Neural progenitor cell (in vitro differentiated cells): ENCODE data around the gene TTC31. TPM values are rescaled to one million over a fixed set of nuclear protein-coding genes. Genes with fewer than 3 reads are reported as not detected.

ENCODE experiments used
- DNase-seq: peaks from one replicate; pipeline ENCODE4 v3.0.0-alpha.2; 2016; ENCODE audit warnings: low spot score
- H2AFZ ChIP-seq: fragments of 200-600 bp; sonication (generic); replicated peaks from 2 replicates; pipeline ENCODE4 v1.6.1; 2016; ENCODE audit warnings: antibody characterized with exemption
- H3F3A ChIP-seq: fragments of 200-600 bp; sonication (generic); 2 replicates; pipeline ENCODE4 v1.6.1; 2016; ENCODE audit warnings: antibody characterized with exemption, low read depth
- H3K27ac ChIP-seq: fragments of 200-600 bp; sonication (generic); 2 replicates; pipeline ENCODE4 v1.5.1; 2016; ENCODE audit warnings: mild to moderate bottlenecking
- H3K27me3 ChIP-seq: fragments of 200-600 bp; sonication (generic); 2 replicates; pipeline ENCODE4 v1.6.1; 2016; ENCODE audit warnings: mild to moderate bottlenecking, moderate library complexity
- H3K36me3 ChIP-seq: fragments of 200-600 bp; sonication (generic); 2 replicates; pipeline ENCODE4 v1.5.1; 2016
- H3K4me1 ChIP-seq: fragments of 200-600 bp; sonication (generic); 2 replicates; pipeline ENCODE4 v1.6.1; 2016; ENCODE audit warnings: mixed run types
- H3K4me2 ChIP-seq: fragments of 200-600 bp; sonication (generic); 2 replicates; pipeline ENCODE4 v1.6.1; 2016
- H3K4me3 ChIP-seq: fragments of 200-600 bp; sonication (generic); 2 replicates; pipeline ENCODE4 v1.5.1; 2016
- H3K79me2 ChIP-seq: fragments of 200-600 bp; sonication (generic); 2 replicates; pipeline ENCODE4 v1.6.1; 2016; ENCODE audit warnings: low read depth
- H3K9ac ChIP-seq: fragments of 200-600 bp; sonication (generic); 2 replicates; pipeline ENCODE4 v1.6.1; 2016
- H3K9me3 ChIP-seq: fragments of 200-600 bp; sonication (generic); 2 replicates; pipeline ENCODE4 v1.5.1; 2016; ENCODE audit warnings: low read depth
- H4K20me1 ChIP-seq: fragments of 200-600 bp; sonication (generic); 2 replicates; pipeline ENCODE4 v1.6.1; 2016; ENCODE audit warnings: low read depth
- H3K27ac Mint-ChIP-seq: 3 replicates; pipeline ENCODE4 v1.8.0; 2021; ENCODE audit warnings: mixed read lengths
- H3K27me3 Mint-ChIP-seq: 2 replicates; pipeline ENCODE4 v1.8.0; 2022; ENCODE audit warnings: low read depth, mild to moderate bottlenecking, inconsistent platforms, moderate library complexity, mixed read lengths; ENCODE audit not compliant: insufficient read depth
- H3K36me3 Mint-ChIP-seq: 3 replicates; pipeline ENCODE4 v1.8.0; 2021; ENCODE audit warnings: mixed read lengths
- H3K4me1 Mint-ChIP-seq: 3 replicates; pipeline ENCODE4 v1.8.0; 2021; ENCODE audit warnings: mixed read lengths
- H3K4me3 Mint-ChIP-seq: 3 replicates; pipeline ENCODE4 v1.8.0; 2021; ENCODE audit warnings: mild to moderate bottlenecking, moderate library complexity, mixed read lengths
- H3K9me3 Mint-ChIP-seq: 3 replicates; pipeline ENCODE4 v1.8.0; 2020; ENCODE audit warnings: mixed read lengths
- EZH2 ChIP-seq: fragments of 200-600 bp; sonication (generic); IDR thresholded peaks from 2 replicates; pipeline ENCODE4 v1.6.1; 2017; ENCODE audit warnings: antibody characterized with exemption, mild to moderate bottlenecking, moderate library complexity
- EZH2phosphoT487 ChIP-seq: fragments of 200-600 bp; sonication (generic); IDR thresholded peaks from 2 replicates; pipeline ENCODE4 v1.6.1; 2017; ENCODE audit warnings: antibody characterized with exemption
- total RNA-seq: library from RNA; depleted of rRNA; stranded (reverse); fragments of >200 nt; gene quantifications from 2 replicates; pipeline ENCODE4 v1.2.3, GENCODE V29; 2015; ENCODE audit warnings: low replicate concordance
- TF ChIP-seq, protein P1 (sequence below): fragments of 200-600 bp; sonication (generic); IDR thresholded peaks from 2 replicates; pipeline ENCODE4 v1.5.1; 2017; ENCODE audit warnings: antibody characterized with exemption, mild to moderate bottlenecking

The TTC31 gene
- total RNA-seq, 1 donor from 2014 or later = 22.6 TPM

- H3K9ac ChIP-seq = no peak overlapping the region
- peak overlapping the region; percentile 48 for H3K4me3 ChIP-seq
- H3K9me3 Mint-ChIP-seq = peaks cover 2% of the 10 kb centered on the region
- peak overlapping the region; percentile 91 for H3K4me2 ChIP-seq
- H3K4me3 Mint-ChIP-seq = peak overlapping the region; percentile 81
- H2AFZ ChIP-seq = peak overlapping the region; percentile 66
- no peaks in the 10 kb centered on the region for H3K9me3 ChIP-seq
- no peak overlapping the region for H3K27ac Mint-ChIP-seq
- peak; percentile 57 for DNase-seq
- peaks cover 41% of the 10 kb centered on the region for H3F3A ChIP-seq
- TF ChIP-seq EZH2phosphoT487 = peak; percentile 44
- TF ChIP-seq, protein P1, sequence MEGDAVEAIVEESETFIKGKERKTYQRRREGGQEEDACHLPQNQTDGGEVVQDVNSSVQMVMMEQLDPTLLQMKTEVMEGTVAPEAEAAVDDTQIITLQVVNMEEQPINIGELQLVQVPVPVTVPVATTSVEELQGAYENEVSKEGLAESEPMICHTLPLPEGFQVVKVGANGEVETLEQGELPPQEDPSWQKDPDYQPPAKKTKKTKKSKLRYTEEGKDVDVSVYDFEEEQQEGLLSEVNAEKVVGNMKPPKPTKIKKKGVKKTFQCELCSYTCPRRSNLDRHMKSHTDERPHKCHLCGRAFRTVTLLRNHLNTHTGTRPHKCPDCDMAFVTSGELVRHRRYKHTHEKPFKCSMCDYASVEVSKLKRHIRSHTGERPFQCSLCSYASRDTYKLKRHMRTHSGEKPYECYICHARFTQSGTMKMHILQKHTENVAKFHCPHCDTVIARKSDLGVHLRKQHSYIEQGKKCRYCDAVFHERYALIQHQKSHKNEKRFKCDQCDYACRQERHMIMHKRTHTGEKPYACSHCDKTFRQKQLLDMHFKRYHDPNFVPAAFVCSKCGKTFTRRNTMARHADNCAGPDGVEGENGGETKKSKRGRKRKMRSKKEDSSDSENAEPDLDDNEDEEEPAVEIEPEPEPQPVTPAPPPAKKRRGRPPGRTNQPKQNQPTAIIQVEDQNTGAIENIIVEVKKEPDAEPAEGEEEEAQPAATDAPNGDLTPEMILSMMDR = no peak
- TF ChIP-seq EZH2 = peak; percentile 82
- H3K27me3 Mint-ChIP-seq = peaks cover 70% of the 10 kb centered on the region
- no peak overlapping the region for H3K27ac ChIP-seq
- H4K20me1 ChIP-seq = peaks cover 35% of the 10 kb centered on the region
- H3K79me2 ChIP-seq = no peaks in the 10 kb centered on the region
- H3K4me1 Mint-ChIP-seq = peaks cover 32% of the 10 kb centered on the region
- peaks cover 3% of the 10 kb centered on the region for H3K36me3 Mint-ChIP-seq
- no peaks in the 10 kb centered on the region for H3K36me3 ChIP-seq
- H3K4me1 ChIP-seq = peaks cover 31% of the 10 kb centered on the region
- peaks cover 89% of the 10 kb centered on the region for H3K27me3 ChIP-seq
These were observed 15.1 kb downstream of the TTC31 start for GRCh38 chr2:74497777-74498499.

DNA sequence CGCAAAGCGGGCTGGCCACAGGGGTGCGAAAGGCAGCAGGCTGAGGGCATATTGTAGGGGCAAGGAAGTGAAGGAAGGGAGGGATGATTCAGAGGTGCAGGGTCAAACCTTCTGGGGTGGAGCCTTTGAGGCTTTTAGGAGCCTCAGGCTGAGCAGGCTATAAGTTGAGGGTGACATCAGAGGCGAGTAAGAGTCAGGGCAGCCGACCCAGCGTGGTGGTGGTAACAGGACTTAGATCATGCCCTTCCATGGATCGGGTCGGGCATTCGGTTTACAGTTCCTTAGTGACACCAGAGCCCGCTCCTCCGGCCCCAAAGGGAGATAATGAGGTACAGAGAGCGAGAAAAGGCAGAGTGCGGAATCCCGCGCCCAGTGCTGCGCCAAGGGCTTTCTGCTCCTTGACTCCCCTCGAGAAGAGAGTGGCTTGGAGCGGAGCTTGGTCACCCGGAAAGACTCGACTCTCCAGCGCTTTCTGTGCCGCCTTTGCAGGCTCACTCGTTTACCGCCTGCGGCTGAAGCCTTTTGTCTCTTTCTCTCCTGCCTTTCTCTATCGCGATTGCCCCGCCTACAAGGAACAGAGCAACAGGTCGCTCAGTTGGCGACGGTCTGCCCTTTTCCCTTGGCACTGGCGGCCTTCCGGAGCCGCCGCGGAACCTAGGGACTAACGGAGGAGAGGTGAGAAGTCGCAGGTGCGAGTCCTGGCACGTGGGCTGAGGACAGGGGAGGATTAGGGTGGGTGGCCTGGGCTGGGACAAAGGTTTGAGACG is 15.8 kb downstream of the TTC31 start:
- H3K4me3 Mint-ChIP-seq = peak overlapping the region; percentile 79
- peaks cover 35% of the 10 kb centered on the region for H4K20me1 ChIP-seq
- TF ChIP-seq, protein P1 = no peak
- TF ChIP-seq EZH2 (peak; percentile 29), EZH2phosphoT487 (peak; percentile 95)
- no peaks in the 10 kb centered on the region for H3K9me3 ChIP-seq
- H3K27ac ChIP-seq = no peak overlapping the region
- no peak overlapping the region for H3K9ac ChIP-seq
- peak; percentile 88 for DNase-seq
- H3K36me3 Mint-ChIP-seq = no peaks in the 10 kb centered on the region
- H3K36me3 ChIP-seq = no peaks in the 10 kb centered on the region
- peaks cover 35% of the 10 kb centered on the region for H3K4me1 ChIP-seq
- H3K27me3 Mint-ChIP-seq = peaks cover 76% of the 10 kb centered on the region
- H3F3A ChIP-seq = peaks cover 41% of the 10 kb centered on the region
- peaks cover 2% of the 10 kb centered on the region for H3K9me3 Mint-ChIP-seq
- peak overlapping the region; percentile 48 for H3K4me3 ChIP-seq
- H3K4me2 ChIP-seq = peak overlapping the region; percentile 91
- peaks cover 97% of the 10 kb centered on the region for H3K27me3 ChIP-seq
- no peak overlapping the region for H3K27ac Mint-ChIP-seq
- peak overlapping the region; percentile 66 for H2AFZ ChIP-seq
- peaks cover 32% of the 10 kb centered on the region for H3K4me1 Mint-ChIP-seq
- no peaks in the 10 kb centered on the region for H3K79me2 ChIP-seq

- Mint-ChIP-seq H3K27ac (no peak within 1 kb of the TSS), H3K4me1 (peaks cover 39% of the 10 kb centered on the region), H3K4me3 (peak within 1 kb of the TSS; percentile 79), H3K27me3 (peaks cover 83% of the 10 kb centered on the region), H3K9me3 (peaks cover 2% of the 10 kb centered on the region), H3K36me3 (peaks cover 2% of the 10 kb centered on the region)
- H4K20me1 ChIP-seq = peaks cover 35% of the 10 kb centered on the region
- peaks cover 100% of the 10 kb centered on the region for H3K27me3 ChIP-seq
- H3K4me2 ChIP-seq = peak within 1 kb of the TSS; percentile 91
- H3K9ac ChIP-seq = no peak within 1 kb of the TSS
- H3F3A ChIP-seq = peaks cover 47% of the 10 kb centered on the region
- TF ChIP-seq EZH2phosphoT487 = peak; percentile 93
- peak; percentile 88 for TF ChIP-seq EZH2
- TF ChIP-seq, protein P1 = no peak
- no peaks in the 10 kb centered on the region for H3K9me3 ChIP-seq
- H3K27ac ChIP-seq = no peak within 1 kb of the TSS
- peak within 1 kb of the TSS; percentile 48 for H3K4me3 ChIP-seq
- H2AFZ ChIP-seq = peak within 1 kb of the TSS; percentile 66
- H3K79me2 ChIP-seq = no peaks in the 10 kb centered on the region
- peaks cover 35% of the 10 kb centered on the region for H3K4me1 ChIP-seq
- peak; percentile 60 for DNase-seq
- no peaks in the 10 kb centered on the region for H3K36me3 ChIP-seq
These were observed 16.5 kb downstream of the TTC31 start, which contains the start of gene LBX2 for GRCh38 chr2:74499267-74499939. Gene LBX2, minus strand, starts transcription at chr2:74499603. Its CDS starts 66 bp downstream, at chr2:74499537.
